HepG2 (cell line): Measurements from ENCODE around the gene CDC20. TPM values are rescaled to one million over a fixed set of nuclear protein-coding genes. Genes with fewer than 3 reads are reported as not detected.

Experiments
- GABPB1 ChIP-seq: IDR thresholded peaks from 2 replicates; pipeline ENCODE4 v1.6.1; 2016; ENCODE audit warnings: mild to moderate bottlenecking, missing genetic modification reagents, moderate library complexity, missing compliant biosample characterization
- HCFC1 ChIP-seq: fragments of 150-350 bp; IDR thresholded peaks from 2 replicates; pipeline ENCODE4 v1.6.1; 2014; ENCODE audit warnings: low read depth, low read length
- HOXA9 ChIP-seq: sonication (generic); formaldehyde crosslinking; IDR thresholded peaks from 2 replicates; pipeline ENCODE4 v1.8.1; 2022; ENCODE audit warnings: missing genetic modification reagents, mild to moderate bottlenecking, moderate library complexity, borderline replicate concordance
- KDM6A ChIP-seq: IDR thresholded peaks from 2 replicates; pipeline ENCODE4 v1.6.1; 2016; ENCODE audit warnings: low read depth
- MAFK ChIP-seq, 2 experiments: IDR thresholded peaks in 1 of 2; conservative IDR thresholded peaks in 1 of 2; 2 replicates each; pipeline ENCODE4 v1.6.1; 2011; ENCODE audit warnings: improper control_type of control experiment in 2 of 2, low read length in 2 of 2
- NAIF1 ChIP-seq: sonication (generic); formaldehyde crosslinking; IDR thresholded peaks from 2 replicates; pipeline ENCODE4 v1.5.0; 2020; ENCODE audit warnings: mild to moderate bottlenecking, missing genetic modification reagents, borderline replicate concordance
- POLR2AphosphoS5 ChIP-seq: IDR thresholded peaks from 2 replicates; pipeline ENCODE4 v1.6.1; 2012; ENCODE audit warnings: low read depth, low read length
- RBM39 ChIP-seq: fragments of 200-400 bp; formaldehyde crosslinking; IDR thresholded peaks from one replicate; pipeline ENCODE4 v1.6.1; 2018; ENCODE audit warnings: antibody characterized with exemption, mild to moderate bottlenecking, low read depth, low read length; ENCODE audit not compliant: poor library complexity, severe bottlenecking
- RXRA ChIP-seq: sonication (generic); formaldehyde crosslinking; IDR thresholded peaks from 2 replicates; pipeline ENCODE4 v1.5.1; 2020; ENCODE audit warnings: missing genetic modification reagents
- TOE1 ChIP-seq: sonication (generic); formaldehyde crosslinking; IDR thresholded peaks from 2 replicates; pipeline ENCODE4 v1.4.0; 2020; ENCODE audit warnings: mild to moderate bottlenecking, missing genetic modification reagents
- U2AF1 ChIP-seq: fragments of 200-400 bp; formaldehyde crosslinking; optimal IDR thresholded peaks from 2 replicates; pipeline ENCODE3; 2017; ENCODE audit warnings: mild to moderate bottlenecking, low read depth, low read length
- ZBTB38 ChIP-seq: sonication (generic); formaldehyde crosslinking; IDR thresholded peaks from 2 replicates; pipeline ENCODE4 v1.5.1; 2020; ENCODE audit warnings: mild to moderate bottlenecking, missing genetic modification reagents
- ZC3H13 ChIP-seq: sonication (generic); formaldehyde crosslinking; IDR thresholded peaks from 2 replicates; pipeline ENCODE4 v1.8.1; 2023; ENCODE audit warnings: mild to moderate bottlenecking, missing genetic modification reagents, moderate library complexity
- ZNF251 ChIP-seq: sonication (generic); formaldehyde crosslinking; IDR thresholded peaks from 2 replicates; pipeline ENCODE4 v1.9.0; 2021; ENCODE audit warnings: mild to moderate bottlenecking, missing genetic modification reagents
- ZNF841 ChIP-seq: sonication (generic); formaldehyde crosslinking; IDR thresholded peaks from 2 replicates; pipeline ENCODE4 v1.8.1; 2023; ENCODE audit warnings: missing genetic modification reagents, borderline replicate concordance
- polyA plus RNA-seq, 8 experiments: library from polyadenylated mRNA; depleted of rRNA in 3 of 8; stranded (reverse) in 7 of 8; unstranded in 1 of 8; fragments of >200 nt; fragmentation: Illumina TruSeq in 4 of 8; extraction: Trizol in 4 of 8; gene quantifications; 2 replicates each; pipeline versions ENCODE4 v1.2.1 to v1.2.3, GENCODE V29; 2011 to 2016; ENCODE audit warnings: low read depth in 4 of 8, missing spikeins in 1 of 8, mixed read lengths in 1 of 8; ENCODE audit not compliant: insufficient read depth in 1 of 8
- total RNA-seq, 5 experiments: library from RNA; depleted of rRNA; stranded (reverse); fragments of >200 nt; fragmentation: Illumina TruSeq; extraction: Trizol; gene quantifications; 2 replicates each; pipeline ENCODE4 v1.2.3, GENCODE V29; 2016; ENCODE audit warnings: low read depth in 1 of 5
- TF ChIP-seq, protein P1 (sequence below): sonication (generic); formaldehyde crosslinking; IDR thresholded peaks from 2 replicates; pipeline ENCODE4 v1.4.0; 2020; ENCODE audit warnings: missing genetic modification reagents
- TF ChIP-seq, protein P2 (sequence below): sonication (generic); formaldehyde crosslinking; IDR thresholded peaks from 2 replicates; pipeline ENCODE4 v1.4.0; 2020; ENCODE audit warnings: mild to moderate bottlenecking, missing genetic modification reagents, borderline replicate concordance
- TF ChIP-seq, protein P3 (sequence below): sonication (generic); formaldehyde crosslinking; IDR thresholded peaks from 2 replicates; pipeline ENCODE4 v1.4.0; 2020; ENCODE audit warnings: missing genetic modification reagents
- TF ChIP-seq, protein P4 (sequence below): IDR thresholded peaks from 2 replicates; pipeline ENCODE4 v1.6.1; 2016

Gene CDC20
- total and polyA plus RNA-seq, 2 of the 13 experiments (the other 11 are each of a cell fraction or from before 2014, with no cell fraction given), result 57.9 to 90.0 TPM

DNA sequence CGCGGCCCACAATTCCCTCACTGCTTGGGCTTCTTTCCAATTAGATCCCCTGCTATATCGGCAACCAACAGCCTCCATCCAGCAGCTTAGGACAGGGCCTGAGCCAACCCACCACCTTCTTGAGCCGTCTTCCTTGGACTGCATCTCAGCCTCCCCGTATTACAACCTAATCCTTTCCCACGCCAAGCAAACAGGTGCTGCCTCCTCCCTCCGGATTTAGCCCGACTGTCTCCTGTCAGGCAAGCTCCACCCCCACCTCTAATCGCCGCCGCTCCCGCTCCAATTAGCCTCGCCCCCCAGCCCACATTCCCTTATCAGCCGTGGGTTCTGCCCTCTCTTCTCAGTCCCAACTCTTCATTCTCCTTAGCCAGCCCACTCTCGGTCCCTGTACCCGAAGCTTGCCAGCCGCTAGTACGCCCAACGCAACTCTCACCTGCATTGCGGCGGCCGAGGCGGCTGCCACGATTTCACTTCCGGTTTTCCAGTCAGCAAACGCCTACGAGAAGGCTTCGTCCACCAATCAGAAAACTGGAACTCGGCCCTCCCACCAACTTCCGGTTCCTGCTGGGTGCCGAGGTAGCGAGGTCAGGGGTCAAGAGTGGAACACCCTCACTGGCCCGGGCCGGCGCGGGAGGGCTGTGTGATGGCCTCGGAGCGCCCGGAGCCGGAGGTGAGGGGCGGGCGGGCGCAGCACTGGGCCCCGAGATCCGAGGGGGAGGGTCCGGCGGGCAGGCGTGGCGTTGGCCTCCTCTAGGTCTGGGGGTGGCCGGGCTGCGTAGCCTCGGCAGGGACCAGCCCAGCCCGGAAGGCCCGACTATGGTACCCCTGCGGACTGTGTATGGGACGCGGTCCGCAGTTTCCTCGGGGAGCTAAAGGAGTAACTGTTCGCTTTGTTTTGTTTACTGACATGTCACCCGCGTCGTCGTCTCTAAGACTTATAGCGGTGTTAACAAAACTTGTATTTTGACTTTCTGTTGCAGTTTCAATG is 30.8 kb downstream of the CDC20 start, which contains the start of the genes MED8 and SZT2 (continued):
- TF ChIP-seq, protein P1, sequence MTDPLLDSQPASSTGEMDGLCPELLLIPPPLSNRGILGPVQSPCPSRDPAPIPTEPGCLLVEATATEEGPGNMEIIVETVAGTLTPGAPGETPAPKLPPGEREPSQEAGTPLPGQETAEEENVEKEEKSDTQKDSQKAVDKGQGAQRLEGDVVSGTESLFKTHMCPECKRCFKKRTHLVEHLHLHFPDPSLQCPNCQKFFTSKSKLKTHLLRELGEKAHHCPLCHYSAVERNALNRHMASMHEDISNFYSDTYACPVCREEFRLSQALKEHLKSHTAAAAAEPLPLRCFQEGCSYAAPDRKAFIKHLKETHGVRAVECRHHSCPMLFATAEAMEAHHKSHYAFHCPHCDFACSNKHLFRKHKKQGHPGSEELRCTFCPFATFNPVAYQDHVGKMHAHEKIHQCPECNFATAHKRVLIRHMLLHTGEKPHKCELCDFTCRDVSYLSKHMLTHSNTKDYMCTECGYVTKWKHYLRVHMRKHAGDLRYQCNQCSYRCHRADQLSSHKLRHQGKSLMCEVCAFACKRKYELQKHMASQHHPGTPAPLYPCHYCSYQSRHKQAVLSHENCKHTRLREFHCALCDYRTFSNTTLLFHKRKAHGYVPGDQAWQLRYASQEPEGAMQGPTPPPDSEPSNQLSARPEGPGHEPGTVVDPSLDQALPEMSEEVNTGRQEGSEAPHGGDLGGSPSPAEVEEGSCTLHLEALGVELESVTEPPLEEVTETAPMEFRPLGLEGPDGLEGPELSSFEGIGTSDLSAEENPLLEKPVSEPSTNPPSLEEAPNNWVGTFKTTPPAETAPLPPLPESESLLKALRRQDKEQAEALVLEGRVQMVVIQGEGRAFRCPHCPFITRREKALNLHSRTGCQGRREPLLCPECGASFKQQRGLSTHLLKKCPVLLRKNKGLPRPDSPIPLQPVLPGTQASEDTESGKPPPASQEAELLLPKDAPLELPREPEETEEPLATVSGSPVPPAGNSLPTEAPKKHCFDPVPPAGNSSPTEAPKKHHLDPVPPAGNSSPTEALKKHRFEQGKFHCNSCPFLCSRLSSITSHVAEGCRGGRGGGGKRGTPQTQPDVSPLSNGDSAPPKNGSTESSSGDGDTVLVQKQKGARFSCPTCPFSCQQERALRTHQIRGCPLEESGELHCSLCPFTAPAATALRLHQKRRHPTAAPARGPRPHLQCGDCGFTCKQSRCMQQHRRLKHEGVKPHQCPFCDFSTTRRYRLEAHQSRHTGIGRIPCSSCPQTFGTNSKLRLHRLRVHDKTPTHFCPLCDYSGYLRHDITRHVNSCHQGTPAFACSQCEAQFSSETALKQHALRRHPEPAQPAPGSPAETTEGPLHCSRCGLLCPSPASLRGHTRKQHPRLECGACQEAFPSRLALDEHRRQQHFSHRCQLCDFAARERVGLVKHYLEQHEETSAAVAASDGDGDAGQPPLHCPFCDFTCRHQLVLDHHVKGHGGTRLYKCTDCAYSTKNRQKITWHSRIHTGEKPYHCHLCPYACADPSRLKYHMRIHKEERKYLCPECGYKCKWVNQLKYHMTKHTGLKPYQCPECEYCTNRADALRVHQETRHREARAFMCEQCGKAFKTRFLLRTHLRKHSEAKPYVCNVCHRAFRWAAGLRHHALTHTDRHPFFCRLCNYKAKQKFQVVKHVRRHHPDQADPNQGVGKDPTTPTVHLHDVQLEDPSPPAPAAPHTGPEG (CRISPR knock-in tag), result peak; percentile 100
- 0 out of 2 replicates have a peak, but pooled peaks have one; percentile 18 for TF ChIP-seq ZNF841
- no peak for TF ChIP-seq U2AF1
- peak; percentile 67; the same call in 1 of the 2 replicates for TF ChIP-seq ZBTB38 (CRISPR knock-in tag)
- TF ChIP-seq, protein P2, sequence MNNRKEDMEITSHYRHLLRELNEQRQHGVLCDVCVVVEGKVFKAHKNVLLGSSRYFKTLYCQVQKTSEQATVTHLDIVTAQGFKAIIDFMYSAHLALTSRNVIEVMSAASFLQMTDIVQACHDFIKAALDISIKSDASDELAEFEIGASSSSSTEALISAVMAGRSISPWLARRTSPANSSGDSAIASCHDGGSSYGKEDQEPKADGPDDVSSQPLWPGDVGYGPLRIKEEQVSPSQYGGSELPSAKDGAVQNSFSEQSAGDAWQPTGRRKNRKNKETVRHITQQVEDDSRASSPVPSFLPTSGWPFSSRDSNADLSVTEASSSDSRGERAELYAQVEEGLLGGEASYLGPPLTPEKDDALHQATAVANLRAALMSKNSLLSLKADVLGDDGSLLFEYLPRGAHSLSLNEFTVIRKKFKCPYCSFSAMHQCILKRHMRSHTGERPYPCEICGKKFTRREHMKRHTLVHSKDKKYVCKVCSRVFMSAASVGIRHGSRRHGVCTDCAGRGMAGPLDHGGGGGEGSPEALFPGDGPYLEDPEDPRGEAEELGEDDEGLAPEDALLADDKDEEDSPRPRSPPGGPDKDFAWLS, result no peak
- TF ChIP-seq ZC3H13, result 0 out of 2 replicates have a peak, but pooled peaks have one; percentile 56
- no peak for TF ChIP-seq ZNF251 (CRISPR knock-in tag)
- TF ChIP-seq, protein P3, sequence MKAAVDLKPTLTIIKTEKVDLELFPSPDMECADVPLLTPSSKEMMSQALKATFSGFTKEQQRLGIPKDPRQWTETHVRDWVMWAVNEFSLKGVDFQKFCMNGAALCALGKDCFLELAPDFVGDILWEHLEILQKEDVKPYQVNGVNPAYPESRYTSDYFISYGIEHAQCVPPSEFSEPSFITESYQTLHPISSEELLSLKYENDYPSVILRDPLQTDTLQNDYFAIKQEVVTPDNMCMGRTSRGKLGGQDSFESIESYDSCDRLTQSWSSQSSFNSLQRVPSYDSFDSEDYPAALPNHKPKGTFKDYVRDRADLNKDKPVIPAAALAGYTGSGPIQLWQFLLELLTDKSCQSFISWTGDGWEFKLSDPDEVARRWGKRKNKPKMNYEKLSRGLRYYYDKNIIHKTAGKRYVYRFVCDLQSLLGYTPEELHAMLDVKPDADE (CRISPR knock-in tag), result no peak
- no peak for TF ChIP-seq HOXA9 (CRISPR knock-in tag)
- TF ChIP-seq RXRA, result peak; percentile 90
- TF ChIP-seq POLR2AphosphoS5, result peak; percentile 94
- peak; percentile 65 to 75 for TF ChIP-seq MAFK (conservative IDR thresholded peaks at IDR 0.05 in 1 of 2, IDR thresholded peaks at IDR 0.05 in 1 of 2; ENCODE audit: low read length in 2 of 2)
- TF ChIP-seq GABPB1 (CRISPR knock-in tag), result peak; percentile 100
- TF ChIP-seq NAIF1 (CRISPR knock-in tag), result 0 out of 2 replicates have a peak, but pooled peaks have one; percentile 49
- peak; percentile 78 for TF ChIP-seq RBM39
- TF ChIP-seq TOE1 (CRISPR knock-in tag), result 0 out of 2 replicates have a peak, but pooled peaks have one; percentile 89
- 0 out of 2 replicates have a peak, but pooled peaks have one; percentile 26 for TF ChIP-seq KDM6A (CRISPR knock-in tag)
- TF ChIP-seq HCFC1, result peak; percentile 33; the same call in 1 of the 2 replicates
- TF ChIP-seq, protein P4, sequence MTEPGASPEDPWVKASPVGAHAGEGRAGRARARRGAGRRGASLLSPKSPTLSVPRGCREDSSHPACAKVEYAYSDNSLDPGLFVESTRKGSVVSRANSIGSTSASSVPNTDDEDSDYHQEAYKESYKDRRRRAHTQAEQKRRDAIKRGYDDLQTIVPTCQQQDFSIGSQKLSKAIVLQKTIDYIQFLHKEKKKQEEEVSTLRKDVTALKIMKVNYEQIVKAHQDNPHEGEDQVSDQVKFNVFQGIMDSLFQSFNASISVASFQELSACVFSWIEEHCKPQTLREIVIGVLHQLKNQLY (CRISPR knock-in tag), result no peak
